Inflammatory macrophage treated with lipopolysaccharide for 4 hours (primary cell): ENCODE measurements around the gene SGTA.
A peak's percentile ranks its signal among the peaks of the same experiment; 100 is the strongest.

Experiments
- DNase-seq: peaks from one replicate; pipeline ENCODE4 v3.0.0-alpha.2; 2020

Gene SGTA

DNA sequence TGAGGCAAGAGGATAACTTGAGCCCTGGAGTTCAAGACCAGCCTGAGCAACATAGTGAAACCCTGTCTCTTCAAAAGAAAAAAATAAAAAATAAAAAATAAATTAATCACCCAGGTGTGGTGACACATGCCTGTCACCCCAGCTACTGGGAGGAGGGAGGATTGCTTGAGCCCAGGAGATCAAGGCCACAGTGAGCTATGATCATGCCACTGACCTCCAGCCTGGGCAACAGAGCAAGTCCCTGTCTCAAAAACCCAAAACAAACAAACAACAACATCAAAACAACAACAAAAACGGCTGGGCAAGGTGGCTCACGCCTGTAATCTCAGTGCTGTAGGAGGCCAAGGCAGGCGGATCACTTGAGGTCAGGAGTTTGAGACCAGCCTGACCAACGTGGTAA lies 39.0 kb downstream of the SGTA start:
- no peak for DNase-seq

GRCh38 chr19:2743099-2743498 lies 40.0 kb downstream of the SGTA start:
- DNase-seq, result no peak

DNA sequence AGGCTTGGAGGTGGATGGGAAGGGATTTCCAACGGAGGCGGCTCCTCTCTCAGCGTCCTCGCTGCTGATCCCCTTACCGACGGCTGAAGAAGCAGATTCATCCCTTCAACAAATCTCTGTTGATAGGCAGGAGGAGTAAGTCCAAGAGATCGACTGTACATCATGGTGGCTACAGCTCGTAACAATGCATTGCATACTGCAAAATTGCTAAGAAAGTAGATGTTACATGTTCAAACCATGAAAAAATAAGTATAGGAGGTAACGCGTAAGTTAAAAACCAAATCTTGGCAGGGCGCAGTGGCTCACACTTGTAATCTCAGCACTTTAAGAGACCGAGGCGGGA lies 42.8 kb downstream of the SGTA start:
- DNase-seq, result no peak

DNA sequence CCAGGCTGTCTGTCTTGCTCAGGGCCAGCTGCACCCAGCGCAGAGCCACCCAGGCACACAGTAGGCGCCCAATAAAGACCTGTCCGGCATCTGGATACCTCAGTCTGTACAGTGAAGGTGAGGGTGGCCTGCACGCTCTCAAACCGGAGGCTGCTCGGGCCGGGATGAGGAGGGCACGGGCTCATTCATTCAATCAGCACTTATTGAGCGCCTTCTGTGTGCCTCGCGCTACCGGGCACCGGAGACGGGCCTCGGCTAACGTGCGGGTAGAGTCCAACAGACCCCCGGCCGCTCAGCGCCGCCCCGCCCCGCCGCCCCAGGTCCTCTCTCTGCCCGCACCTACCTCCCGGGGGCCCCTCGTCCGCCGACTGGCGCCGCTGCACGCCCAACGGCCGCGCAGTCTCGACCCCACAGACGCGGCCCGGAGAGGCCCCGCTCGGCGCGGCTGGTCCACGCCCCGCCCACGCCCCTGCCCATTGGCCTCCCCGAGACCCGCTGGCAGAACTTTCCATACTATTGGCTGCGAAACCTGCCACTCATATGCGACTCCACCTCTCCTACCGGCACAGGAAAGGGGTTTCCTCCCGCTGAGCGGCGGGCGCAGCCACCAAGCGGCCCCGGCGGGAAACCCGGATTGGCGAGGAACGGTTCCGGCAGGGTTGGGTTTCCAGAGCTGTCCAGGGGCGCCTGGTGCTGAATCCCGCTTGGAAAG lies 43.3 kb downstream of the SGTA start, which contains the start of gene SLC39A3:
Gene SLC39A3, minus strand, starts transcription at position 416 of the 712 bp plus-strand sequence. CDS start 2,760 bp downstream, outside the sequence.
- DNase-seq, result peak; percentile 99

GRCh38 chr19:2736550-2737190 lies 46.4 kb downstream of the SGTA start:
- DNase-seq, result no peak

- no peak for DNase-seq
These were observed 47.7 kb downstream of the SGTA start for GRCh38 chr19:2735374-2735773.

GRCh38 chr19:2734589-2735288 lies 48.3 kb downstream of the SGTA start:
- no peak for DNase-seq

- no peak for DNase-seq
These were observed 49.0 kb downstream of the SGTA start for GRCh38 chr19:2733930-2734588.

GRCh38 chr19:2732883-2733282 lies 50.2 kb downstream of the SGTA start:
- DNase-seq, result no peak

DNA sequence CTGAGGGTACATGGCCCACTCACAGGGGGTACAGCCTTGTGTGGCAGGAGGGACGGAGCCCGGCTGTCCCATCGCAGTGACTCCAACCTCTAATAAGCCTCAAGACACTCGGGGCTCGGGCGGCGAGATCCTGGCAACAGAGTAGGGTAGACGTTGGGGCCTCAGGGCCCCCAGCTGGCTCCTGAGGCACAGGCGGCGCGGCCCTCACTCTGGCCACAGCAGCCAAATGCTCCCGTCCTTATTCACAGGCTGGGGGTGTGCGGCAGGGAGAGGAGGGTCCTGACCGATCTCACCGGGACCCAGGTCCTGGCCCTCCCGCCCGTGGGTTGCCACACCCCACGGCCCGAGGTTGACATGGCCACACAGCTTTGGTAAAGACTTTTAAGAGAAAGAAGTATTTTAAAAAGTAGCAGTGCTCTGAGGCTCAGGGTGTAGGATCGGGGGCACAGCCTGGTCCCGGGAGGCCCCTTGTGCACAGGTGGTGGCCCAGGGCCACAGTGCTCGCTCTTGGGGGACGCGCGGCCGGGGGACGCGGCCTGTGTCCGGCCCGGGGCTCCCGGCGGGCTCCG lies 50.8 kb downstream of the SGTA start:
- DNase-seq, result no peak

GRCh38 chr19:2731181-2731995 lies 51.7 kb downstream of the SGTA start:
- no peak for DNase-seq

DNA sequence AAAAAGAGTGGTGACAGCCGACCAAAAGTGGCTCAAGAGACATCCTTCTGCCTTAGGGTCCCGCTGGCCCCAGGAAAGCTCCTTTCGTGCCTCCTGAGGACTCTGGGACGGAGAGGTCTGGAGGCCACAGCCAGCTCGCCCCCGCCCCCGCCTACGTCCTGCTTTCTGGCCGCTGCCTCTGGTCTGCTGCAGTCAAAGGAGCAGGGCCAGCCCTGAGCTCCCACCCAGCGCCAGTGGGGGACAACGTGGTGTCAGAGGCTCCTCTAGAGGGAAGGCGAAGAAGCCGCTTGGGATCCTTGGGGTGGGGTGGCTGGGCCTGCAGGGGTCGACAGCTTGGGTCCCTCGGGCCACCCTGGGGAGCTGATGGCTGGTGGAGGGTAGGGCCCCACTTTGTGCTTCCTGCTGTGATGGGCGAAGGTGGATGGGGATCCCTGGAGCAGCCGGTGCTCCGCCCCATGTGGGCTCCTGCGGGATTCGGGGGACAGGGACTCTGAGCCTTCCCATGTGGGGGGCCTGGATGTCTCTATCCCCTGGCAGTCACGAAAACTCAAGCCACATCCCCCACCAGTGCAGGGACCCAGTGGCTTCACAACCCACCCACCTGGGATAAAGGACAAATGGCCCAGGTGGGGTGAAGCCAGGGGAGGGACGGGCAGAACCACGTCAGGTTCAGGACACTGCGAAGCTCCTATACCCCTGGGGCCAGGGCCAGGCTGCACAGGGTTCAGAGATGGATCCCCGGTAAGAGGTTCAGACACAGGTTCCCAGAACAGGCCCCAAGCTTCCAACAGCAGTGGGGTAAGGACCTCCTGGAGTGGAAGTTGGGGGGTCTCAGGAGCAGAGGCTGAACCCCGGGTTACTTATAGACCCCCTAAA lies 52.9 kb downstream of the SGTA start:
- DNase-seq, result no peak

GRCh38 chr19:2728783-2729387 lies 54.2 kb downstream of the SGTA start:
- no peak for DNase-seq

GRCh38 chr19:2727640-2727944 lies 55.5 kb downstream of the SGTA start:
- DNase-seq, result no peak

GRCh38 chr19:2726904-2727639 lies 56.0 kb downstream of the SGTA start:
- DNase-seq, result no peak

- DNase-seq, result no peak
These were observed 56.8 kb downstream of the SGTA start for GRCh38 chr19:2726160-2726855.

GRCh38 chr19:2724148-2724557 lies 58.9 kb downstream of the SGTA start:
- DNase-seq, result no peak

- DNase-seq, result no peak
These were observed 59.3 kb downstream of the SGTA start for GRCh38 chr19:2723747-2724146.

GRCh38 chr19:2723345-2723715 lies 59.7 kb downstream of the SGTA start:
- no peak for DNase-seq
